Ovary (tissue), 9 donors: ENCODE results near the gene MPDU1. TPM values are rescaled to one million over a fixed set of nuclear protein-coding genes. Genes with fewer than 3 reads are reported as not detected.

Experiments
- DNase-seq, 5 donors: peaks; one replicate each; pipeline ENCODE4 v3.0.0-alpha.2; 2019 to 2020
- H3K27ac ChIP-seq, 2 donors: fragments of 200-600 bp; one replicate each; pipeline versions ENCODE4 v1.5.1 to v1.8.0; 2019 to 2022
- H3K27me3 ChIP-seq: fragments of 200-600 bp; one replicate; pipeline ENCODE4 v1.8.0; 2022
- H3K36me3 ChIP-seq: fragments of 200-600 bp; sonication (generic); one replicate; pipeline ENCODE4 v1.5.1; 2019
- H3K4me1 ChIP-seq: one replicate; pipeline ENCODE4 v1.8.1; 2013; ENCODE audit warnings: mild to moderate bottlenecking, moderate library complexity; ENCODE audit not compliant: insufficient read depth
- H3K4me3 ChIP-seq: fragments of 200-600 bp; sonication (generic); one replicate; pipeline ENCODE4 v1.5.1; 2017
- H3K9me3 ChIP-seq, 2 donors: fragments of 200-600 bp in 1 of 2; sonication (generic) in 1 of 2; one replicate each; pipeline versions ENCODE4 v1.5.1 to v1.8.1; 2013 to 2019; ENCODE audit warnings: mild to moderate bottlenecking in 1 of 2, moderate library complexity in 1 of 2
- EP300 ChIP-seq: sonication (generic); formaldehyde crosslinking; IDR thresholded peaks from one replicate; pipeline ENCODE4 v1.6.1; 2017; ENCODE audit warnings: antibody characterized with exemption
- POLR2A ChIP-seq: fragments of 450-650 bp; IDR thresholded peaks from one replicate; pipeline ENCODE4 v1.6.1; 2017; ENCODE audit warnings: antibody characterized with exemption, mild to moderate bottlenecking, moderate library complexity
- WGBS, 3 donors: extraction: QIAGEN DNeasy Blood & Tissue Kit in 1 of 3; methylation state at CpG; one replicate each; pipeline versions ENCODE4 v1.1.5 to v1.1.7; 2013 to 2017; 5-methylcytosine and 5-hydroxymethylcytosine counted together
- intact Hi-C, 4 donors: fragments of 100-400 bp; cut with DNase I; formaldehyde crosslinking; loops; one replicate each; pipeline versions ENCODE4 v1.11.0 to v1.15.1; 2022 to 2023
- polyA plus RNA-seq, 2 donors: library from polyadenylated mRNA; stranded (reverse); fragments of 200-250 nt in 1 of 2; fragments of 350-450 nt in 1 of 2; fragmentation: Illumina TruSeq in 1 of 2; extraction: RNeasy Lipid Tissue Mini Kit (QIAGEN cat#74804) in 1 of 2; gene quantifications; one replicate each; pipeline ENCODE4 v1.2.3, GENCODE V29; 2013 to 2014
- total RNA-seq, 7 donors: library from RNA; depleted of rRNA in 2 of 7; stranded (reverse); fragments of >200 nt in 2 of 7; fragmentation: NEBNext Ultra II Directional in 3 of 7; extraction: Animal tissue kit (Norgen Biotek cat#: 25700) in 3 of 7; gene quantifications; one replicate each; pipeline versions ENCODE4 v1.1.0 to v1.2.4, GENCODE V29; 2016 to 2023
- TF ChIP-seq, protein P1 (sequence below), 3 donors: fragments of 450-650 bp in 2 of 3; fragments of 200-600 bp in 1 of 3; IDR thresholded peaks; one replicate each; pipeline versions ENCODE4 v1.5.1 to v1.8.0; 2016 to 2022; ENCODE audit warnings: antibody characterized with exemption in 3 of 3, mild to moderate bottlenecking in 1 of 3
- donor health status: DM: no; HTN: no; CAD: no; lungs with moderate emphysema.
- donor health status: DM: no; HTN: no; CAD: no.
- donor health status: Bipolar disorder and iron deficiency.
- donor health status: DM: yes; HTN: yes; CAD: no.
- donor health status: DM: no; HTN: no; CAD: no.
- donor health status: DM: yes; HTN: yes; CAD: no.

Gene MPDU1
- total and polyA plus RNA-seq, 9 donors, result 13.0 to 87.9 (median 21.0) TPM

DNA sequence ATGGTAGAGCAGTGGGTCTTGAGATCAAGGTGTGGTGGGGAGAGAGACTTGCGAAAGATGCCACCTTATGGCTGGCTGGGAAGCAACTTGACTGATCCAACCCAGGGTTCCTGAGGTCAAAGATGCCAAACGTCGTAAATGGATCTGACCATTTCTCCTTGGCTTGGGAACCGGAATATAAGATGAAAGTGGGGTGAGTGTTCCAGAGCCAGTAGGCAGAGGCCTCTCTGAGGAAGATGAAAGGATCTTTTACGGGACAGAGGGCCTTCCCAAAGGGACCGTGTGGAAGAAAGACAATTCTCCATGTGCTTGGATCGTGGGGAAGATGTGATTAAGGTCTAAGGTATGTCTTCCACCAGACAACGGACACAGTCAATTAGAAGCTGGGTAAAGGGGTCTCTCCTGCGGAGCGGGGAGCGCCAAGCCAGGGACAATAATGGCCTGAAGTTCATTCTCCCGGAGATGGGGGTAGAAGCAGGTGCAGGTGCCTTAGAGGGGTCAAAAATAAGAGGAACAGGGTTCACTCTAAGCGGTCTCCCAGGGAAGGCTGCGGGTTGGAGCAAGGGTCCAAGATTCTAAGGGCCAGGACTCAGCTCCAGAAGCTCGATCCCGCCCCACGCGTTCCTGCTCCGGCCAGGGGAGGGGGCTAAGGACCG lies 30.2 kb downstream of the MPDU1 start:
- Histone ChIP-seq H3K27me3 (no peaks in the 10 kb centered on the region), H3K4me1 (peaks cover 15% of the 10 kb centered on the region), H3K4me3 (peak overlapping the region; percentile 64), H3K36me3 (no peaks in the 10 kb centered on the region), H3K27ac (peak overlapping the region; percentile 86 to 95), H3K9me3 (no peaks in the 10 kb centered on the region)
- intact Hi-C loops, result no loop called here
- DNase-seq, result no peak
- WGBS, 3 donors, result 7 to 9% (median 8%) methylated on average over 20 of the region's 20 CpGs
- TF ChIP-seq POLR2A (no peak), EP300 (no peak)
- TF ChIP-seq, protein P1, sequence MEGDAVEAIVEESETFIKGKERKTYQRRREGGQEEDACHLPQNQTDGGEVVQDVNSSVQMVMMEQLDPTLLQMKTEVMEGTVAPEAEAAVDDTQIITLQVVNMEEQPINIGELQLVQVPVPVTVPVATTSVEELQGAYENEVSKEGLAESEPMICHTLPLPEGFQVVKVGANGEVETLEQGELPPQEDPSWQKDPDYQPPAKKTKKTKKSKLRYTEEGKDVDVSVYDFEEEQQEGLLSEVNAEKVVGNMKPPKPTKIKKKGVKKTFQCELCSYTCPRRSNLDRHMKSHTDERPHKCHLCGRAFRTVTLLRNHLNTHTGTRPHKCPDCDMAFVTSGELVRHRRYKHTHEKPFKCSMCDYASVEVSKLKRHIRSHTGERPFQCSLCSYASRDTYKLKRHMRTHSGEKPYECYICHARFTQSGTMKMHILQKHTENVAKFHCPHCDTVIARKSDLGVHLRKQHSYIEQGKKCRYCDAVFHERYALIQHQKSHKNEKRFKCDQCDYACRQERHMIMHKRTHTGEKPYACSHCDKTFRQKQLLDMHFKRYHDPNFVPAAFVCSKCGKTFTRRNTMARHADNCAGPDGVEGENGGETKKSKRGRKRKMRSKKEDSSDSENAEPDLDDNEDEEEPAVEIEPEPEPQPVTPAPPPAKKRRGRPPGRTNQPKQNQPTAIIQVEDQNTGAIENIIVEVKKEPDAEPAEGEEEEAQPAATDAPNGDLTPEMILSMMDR (IDR thresholded peaks at IDR 0.05), result no peak

DNA sequence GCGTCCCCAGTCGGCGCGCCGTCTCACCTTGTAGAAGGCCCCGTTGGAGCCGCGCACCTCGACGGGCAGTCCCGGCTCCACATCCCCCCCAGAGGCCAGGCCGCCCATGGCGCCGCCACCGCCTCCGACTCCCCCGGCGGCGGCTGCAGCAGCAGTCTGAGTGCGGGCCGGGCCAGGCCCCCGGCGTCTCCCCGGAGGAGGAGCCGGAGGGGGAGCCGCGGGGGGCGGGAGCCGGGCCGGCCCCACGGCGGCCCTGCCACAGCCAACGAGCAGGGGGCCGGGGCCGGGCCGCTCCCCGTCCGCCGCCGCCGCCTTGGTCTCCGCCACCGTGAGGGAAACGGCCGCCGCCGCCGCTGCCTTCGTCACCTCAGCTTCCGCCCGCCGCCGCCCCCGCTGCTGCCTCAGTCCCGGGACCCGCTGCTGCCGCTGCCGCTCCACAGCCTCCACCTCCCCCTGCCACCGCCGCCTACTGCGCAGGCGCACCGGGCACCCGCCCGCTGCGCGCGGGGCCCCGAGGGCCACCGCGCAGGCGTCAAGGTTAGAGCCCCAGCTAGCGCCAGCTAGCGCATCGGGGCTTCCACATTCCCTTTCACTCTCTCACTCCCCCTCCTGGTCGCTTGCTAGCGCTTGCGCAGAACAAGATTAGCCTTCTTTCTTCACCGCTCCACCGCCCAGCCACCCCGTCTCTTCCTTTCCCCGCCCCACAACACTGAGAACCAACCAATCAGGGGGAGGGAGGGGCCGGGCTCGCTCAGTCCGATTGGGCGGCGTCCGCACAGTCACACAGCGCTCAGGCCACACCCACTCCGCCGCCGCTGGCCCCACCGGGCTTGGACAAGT lies 31.0 kb downstream of the MPDU1 start, which contains the start of gene FXR2:
Gene FXR2 (minus strand): TSS at position 473 of the 840 bp plus-strand sequence. CDS start 365 bp downstream, at position 108.
- peak within 1 kb of the TSS; percentile 64 for H3K4me3 ChIP-seq
- DNase-seq, result peak; percentile 99 to 100 (median 100)
- peak within 1 kb of the TSS; percentile 86 to 95 for H3K27ac ChIP-seq
- H3K36me3 ChIP-seq, result no peaks in the 10 kb centered on the region
- H3K4me1 ChIP-seq, result peaks cover 15% of the 10 kb centered on the region
- H3K9me3 ChIP-seq, result no peaks in the 10 kb centered on the region
- H3K27me3 ChIP-seq, result no peaks in the 10 kb centered on the region
- WGBS, 3 donors, result 1% methylated on average over 38 to 93 of the region's 93 CpGs
- intact Hi-C loops, result no loop called here
- TF ChIP-seq POLR2A (peak; percentile 84), EP300 (no peak)
- TF ChIP-seq, protein P1 (IDR thresholded peaks at IDR 0.05), result peak; percentile 74 to 83 (median 81)

DNA sequence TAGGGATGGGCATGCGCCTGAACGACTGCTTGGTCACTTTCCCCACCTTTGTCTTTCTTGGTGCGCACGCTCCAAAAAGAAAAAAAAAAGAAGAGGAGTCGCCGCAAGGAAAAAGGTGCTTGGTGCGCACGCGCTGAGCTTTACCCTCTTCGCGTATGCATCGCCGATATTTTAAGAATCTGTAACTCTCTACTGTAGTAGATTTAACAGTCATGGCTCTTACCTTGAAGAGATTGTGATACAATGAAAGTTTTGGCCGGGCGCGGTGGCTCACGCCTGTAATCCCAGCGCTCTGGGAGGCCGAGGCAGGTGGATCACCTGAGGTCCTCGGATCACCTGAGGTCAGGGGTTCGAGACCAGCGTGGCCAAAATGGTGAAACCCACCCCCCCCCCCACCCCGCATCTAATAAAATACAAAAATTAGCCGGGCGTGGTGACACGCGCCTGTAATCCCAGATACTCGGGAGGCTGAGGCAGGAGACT lies 31.7 kb downstream of the MPDU1 start:
- H3K36me3 ChIP-seq, result no peaks in the 10 kb centered on the region
- H3K27ac ChIP-seq, result peak overlapping the region; percentile 26 to 85
- no peaks in the 10 kb centered on the region for H3K9me3 ChIP-seq
- WGBS, 3 donors, result 5 to 8% (median 7%) methylated on average over 28 of the region's 28 CpGs
- peaks cover 15% of the 10 kb centered on the region for H3K4me1 ChIP-seq
- TF ChIP-seq, protein P1 (IDR thresholded peaks at IDR 0.05), result no peak
- no peak for TF ChIP-seq POLR2A
- DNase-seq, result no peak
- H3K4me3 ChIP-seq, result peak overlapping the region; percentile 41
- intact Hi-C loops, result no loop called here
- no peaks in the 10 kb centered on the region for H3K27me3 ChIP-seq

DNA sequence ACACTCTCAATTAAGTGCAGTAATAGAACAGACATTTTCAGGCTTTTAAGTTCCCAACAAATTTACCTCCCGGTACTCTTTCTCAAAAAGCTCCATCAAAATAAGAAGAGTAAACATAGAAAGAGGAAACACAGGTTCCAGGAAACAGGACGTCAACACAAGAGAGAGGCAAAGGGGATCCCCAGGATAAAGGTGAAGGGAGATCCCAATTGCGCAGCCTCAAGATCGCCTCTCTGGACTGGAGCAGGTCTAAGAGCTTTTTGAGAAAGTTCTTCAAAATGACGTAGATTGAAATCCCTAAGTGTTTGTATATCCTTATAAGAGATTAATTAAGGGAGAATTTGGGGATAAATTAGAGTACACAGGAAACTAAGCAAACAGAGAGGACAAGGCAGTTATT lies 35.0 kb downstream of the MPDU1 start:
- intact Hi-C loops, result no loop called here
- Histone ChIP-seq H3K36me3 (no peaks in the 10 kb centered on the region), H3K4me3 (no peak overlapping the region), H3K27ac (no peak overlapping the region), H3K9me3 (no peaks in the 10 kb centered on the region), H3K27me3 (no peaks in the 10 kb centered on the region), H3K4me1 (peaks cover 3% of the 10 kb centered on the region)
- no peak for DNase-seq
- 82 to 86% (median 84%) methylated on average over 5 of the region's 5 CpGs for WGBS, 3 donors
- TF ChIP-seq EP300, result no peak
- TF ChIP-seq, protein P1 (IDR thresholded peaks at IDR 0.05), result no peak
- TF ChIP-seq POLR2A, result no peak
